GM19468 (cell line): ENCODE measurements around the gene TCF7L1.

ENCODE experiments used
- ATAC-seq: cut with Tn5 transposase; IDR thresholded peaks from one replicate; pipeline ENCODE4 v1.9.1; 2021; ENCODE audit warnings: mild to moderate bottlenecking, moderate library complexity, moderate number of reproducible peaks; ENCODE audit not compliant: unreplicated experiment; ENCODE audit errors: extremely low read depth

Gene TCF7L1

GRCh38 chr2:85269959-85270358, 136.8 kb downstream of the TCF7L1 start:
- ATAC-seq, result no peak

- no peak for ATAC-seq
Measured at GRCh38 chr2:85272357-85272756, 139.2 kb downstream of the TCF7L1 start.

- ATAC-seq, result no peak
Measured at GRCh38 chr2:85273738-85274731, 140.8 kb downstream of the TCF7L1 start.

GRCh38 chr2:85275984-85276540, 142.9 kb downstream of the TCF7L1 start:
- ATAC-seq, result no peak

GRCh38 chr2:85276571-85277118, 143.5 kb downstream of the TCF7L1 start:
- ATAC-seq, result no peak

- no peak for ATAC-seq
Measured at GRCh38 chr2:85277416-85278158, 144.4 kb downstream of the TCF7L1 start.

GRCh38 chr2:85278361-85278760, 145.2 kb downstream of the TCF7L1 start:
- ATAC-seq, result no peak

GRCh38 chr2:85281553-85281952, 148.4 kb downstream of the TCF7L1 start:
- no peak for ATAC-seq

- no peak for ATAC-seq
Measured at GRCh38 chr2:85282914-85283313, 149.7 kb downstream of the TCF7L1 start.

GRCh38 chr2:85283641-85284040, 150.4 kb downstream of the TCF7L1 start:
- no peak for ATAC-seq

GRCh38 chr2:85286918-85287317, 153.7 kb downstream of the TCF7L1 start:
- no peak for ATAC-seq

GRCh38 chr2:85287721-85288120, 154.5 kb downstream of the TCF7L1 start:
- no peak for ATAC-seq

GRCh38 chr2:85288244-85288725, 155.1 kb downstream of the TCF7L1 start:
- no peak for ATAC-seq

GRCh38 chr2:85291425-85292023, 158.3 kb downstream of the TCF7L1 start:
- ATAC-seq, result no peak

- ATAC-seq, result no peak
Measured at GRCh38 chr2:85302121-85302520, 168.9 kb downstream of the TCF7L1 start.

- ATAC-seq, result no peak
Measured at GRCh38 chr2:85303780-85304531, 170.8 kb downstream of the TCF7L1 start.

GRCh38 chr2:85307527-85307897, 174.3 kb downstream of the TCF7L1 start:
- no peak for ATAC-seq

GRCh38 chr2:85308201-85308600, 175.0 kb downstream of the TCF7L1 start:
- ATAC-seq, result no peak

- ATAC-seq, result no peak
Measured at GRCh38 chr2:85308896-85309555, 175.8 kb downstream of the TCF7L1 start.
